Inferior parietal cortex (tissue), 1 donor: Measurements from ENCODE around the gene CDH5.
"Not testable (repeated sequence)": the region's sequence is repeated elsewhere in the genome, so short reads cannot be mapped to it uniquely, and the experiment has no call there.

Experiments
- DNase-seq: peaks from one replicate; pipeline ENCODE4 v3.0.0-alpha.2; 2016; ENCODE audit errors: extremely low spot score

Gene CDH5, protein sequence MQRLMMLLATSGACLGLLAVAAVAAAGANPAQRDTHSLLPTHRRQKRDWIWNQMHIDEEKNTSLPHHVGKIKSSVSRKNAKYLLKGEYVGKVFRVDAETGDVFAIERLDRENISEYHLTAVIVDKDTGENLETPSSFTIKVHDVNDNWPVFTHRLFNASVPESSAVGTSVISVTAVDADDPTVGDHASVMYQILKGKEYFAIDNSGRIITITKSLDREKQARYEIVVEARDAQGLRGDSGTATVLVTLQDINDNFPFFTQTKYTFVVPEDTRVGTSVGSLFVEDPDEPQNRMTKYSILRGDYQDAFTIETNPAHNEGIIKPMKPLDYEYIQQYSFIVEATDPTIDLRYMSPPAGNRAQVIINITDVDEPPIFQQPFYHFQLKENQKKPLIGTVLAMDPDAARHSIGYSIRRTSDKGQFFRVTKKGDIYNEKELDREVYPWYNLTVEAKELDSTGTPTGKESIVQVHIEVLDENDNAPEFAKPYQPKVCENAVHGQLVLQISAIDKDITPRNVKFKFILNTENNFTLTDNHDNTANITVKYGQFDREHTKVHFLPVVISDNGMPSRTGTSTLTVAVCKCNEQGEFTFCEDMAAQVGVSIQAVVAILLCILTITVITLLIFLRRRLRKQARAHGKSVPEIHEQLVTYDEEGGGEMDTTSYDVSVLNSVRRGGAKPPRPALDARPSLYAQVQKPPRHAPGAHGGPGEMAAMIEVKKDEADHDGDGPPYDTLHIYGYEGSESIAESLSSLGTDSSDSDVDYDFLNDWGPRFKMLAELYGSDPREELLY

DNA sequence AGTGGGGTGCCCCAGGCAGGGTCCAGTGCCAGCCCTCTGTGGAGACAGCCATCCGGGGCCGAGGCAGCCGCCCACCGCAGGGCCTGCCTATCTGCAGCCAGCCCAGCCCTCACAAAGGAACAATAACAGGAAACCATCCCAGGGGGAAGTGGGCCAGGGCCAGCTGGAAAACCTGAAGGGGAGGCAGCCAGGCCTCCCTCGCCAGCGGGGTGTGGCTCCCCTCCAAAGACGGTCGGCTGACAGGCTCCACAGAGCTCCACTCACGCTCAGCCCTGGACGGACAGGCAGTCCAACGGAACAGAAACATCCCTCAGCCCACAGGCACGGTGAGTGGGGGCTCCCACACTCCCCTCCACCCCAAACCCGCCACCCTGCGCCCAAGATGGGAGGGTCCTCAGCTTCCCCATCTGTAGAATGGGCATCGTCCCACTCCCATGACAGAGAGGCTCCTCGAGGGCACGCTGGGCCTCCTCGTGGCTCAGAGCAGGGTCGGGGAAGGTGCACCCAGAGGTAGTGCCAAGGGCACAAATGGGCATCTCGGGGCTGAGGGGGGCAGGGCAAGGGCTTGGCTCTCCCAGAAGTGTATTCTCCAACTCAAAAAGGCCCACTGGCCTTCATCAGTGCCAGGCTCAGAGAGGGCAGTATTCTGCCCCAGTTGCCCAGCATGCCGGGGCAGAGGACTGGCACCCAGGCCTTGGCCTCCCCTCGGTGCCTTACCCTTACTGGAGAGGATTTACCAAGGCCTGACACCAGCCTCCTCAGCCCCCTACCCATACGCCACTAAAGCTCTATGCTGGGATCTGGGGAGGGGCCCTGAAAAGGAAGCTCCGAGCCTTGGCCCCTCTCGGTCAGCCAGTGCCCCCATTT is at the start of gene CDH5:
TSS of gene CDH5 (plus strand) at position 259 of the 867 bp plus-strand sequence. CDS start 12,647 bp downstream, outside the sequence.
- DNase-seq, result no peak

DNA sequence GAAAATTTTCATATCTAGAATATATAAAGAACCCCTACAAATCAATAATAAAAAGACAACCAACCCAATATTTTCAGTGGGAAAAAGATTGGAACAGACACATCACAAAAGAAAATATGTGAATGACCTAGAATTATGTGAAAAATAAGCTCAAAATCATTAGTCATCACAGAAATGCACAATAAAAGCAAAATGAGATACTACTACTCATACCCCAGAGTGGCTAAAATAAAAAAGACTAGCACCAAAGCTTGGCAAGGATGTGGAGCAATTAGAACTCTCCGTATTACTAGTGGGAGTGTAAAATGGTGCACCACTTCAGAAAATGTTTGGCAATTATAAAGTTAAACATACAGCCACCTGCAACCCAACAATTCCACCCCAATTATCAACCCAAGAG is 48.0 kb upstream of the CDH5 start:
- no peak for DNase-seq

DNA sequence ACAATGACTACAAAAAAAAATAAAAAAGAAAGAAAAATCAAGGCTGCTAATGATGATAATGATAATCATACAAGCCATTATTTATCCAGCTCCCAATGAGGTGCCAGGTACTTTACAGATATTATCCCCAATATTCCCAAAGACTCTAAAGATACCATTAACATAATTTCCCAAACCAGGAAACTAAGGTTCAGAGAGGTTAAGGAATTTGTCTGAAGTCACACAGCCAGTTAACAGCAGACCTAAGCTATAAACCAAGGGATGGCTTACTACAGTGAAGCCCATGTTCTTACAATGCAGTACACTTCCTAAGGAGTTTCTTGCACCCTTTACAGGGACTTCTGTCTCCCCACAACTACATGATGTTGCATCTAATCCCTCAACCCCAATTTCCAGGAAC is 45.7 kb upstream of the CDH5 start:
- DNase-seq, result no peak

DNA sequence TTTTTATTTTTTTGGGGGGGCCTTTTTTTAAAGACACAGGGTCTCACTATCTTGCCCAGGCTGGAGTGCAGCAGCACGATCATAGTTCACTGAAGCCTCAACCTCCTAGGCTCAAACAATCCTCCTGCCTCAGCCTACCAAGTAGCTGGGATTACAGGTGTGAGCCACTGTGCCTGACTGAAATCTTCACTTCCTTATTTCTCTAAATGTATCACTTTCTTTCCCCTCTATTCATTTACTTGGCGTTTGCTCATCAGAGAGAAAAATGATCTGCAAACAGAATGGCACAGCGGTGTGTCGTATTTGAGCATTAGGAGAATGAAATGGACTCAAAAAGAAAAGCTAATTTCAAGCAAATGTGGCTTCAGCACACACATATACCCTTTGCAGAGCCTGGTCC is 44.3 kb upstream of the CDH5 start:
- no peak for DNase-seq

DNA sequence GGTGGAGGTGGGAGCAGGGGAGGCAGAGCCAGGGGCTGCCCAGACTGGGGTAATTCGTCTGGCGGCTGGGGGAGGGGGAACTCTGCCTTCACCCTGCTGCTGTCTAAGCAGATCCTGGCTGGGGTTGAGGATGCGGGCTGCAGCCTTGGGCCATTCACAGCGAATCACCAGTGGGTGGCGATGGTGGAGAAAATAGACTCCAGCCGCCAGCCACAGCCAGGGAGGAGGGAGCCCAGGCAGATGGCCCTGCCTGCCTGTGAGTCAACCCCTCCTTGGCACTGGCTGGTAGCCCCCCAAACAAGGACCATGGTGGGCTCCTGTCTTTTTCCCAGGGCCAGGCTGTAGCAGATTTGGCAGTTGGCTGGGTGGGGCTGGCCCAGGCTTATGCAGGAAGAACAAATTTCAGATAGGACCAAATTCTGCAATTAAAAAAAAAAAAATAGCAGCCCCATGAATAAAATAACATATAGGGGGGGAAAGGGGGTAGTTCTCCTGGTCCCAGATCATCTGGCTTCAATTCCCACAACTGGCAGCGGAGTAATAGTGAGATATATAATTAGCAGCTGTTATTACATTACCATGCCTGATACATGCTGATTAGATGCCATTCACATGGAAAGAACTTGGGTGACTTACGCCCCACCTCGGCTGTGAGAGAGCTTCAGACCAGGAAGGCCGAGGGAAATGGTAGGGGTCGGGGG is 41.5 kb upstream of the CDH5 start:
- peak; percentile 65 for DNase-seq

DNA sequence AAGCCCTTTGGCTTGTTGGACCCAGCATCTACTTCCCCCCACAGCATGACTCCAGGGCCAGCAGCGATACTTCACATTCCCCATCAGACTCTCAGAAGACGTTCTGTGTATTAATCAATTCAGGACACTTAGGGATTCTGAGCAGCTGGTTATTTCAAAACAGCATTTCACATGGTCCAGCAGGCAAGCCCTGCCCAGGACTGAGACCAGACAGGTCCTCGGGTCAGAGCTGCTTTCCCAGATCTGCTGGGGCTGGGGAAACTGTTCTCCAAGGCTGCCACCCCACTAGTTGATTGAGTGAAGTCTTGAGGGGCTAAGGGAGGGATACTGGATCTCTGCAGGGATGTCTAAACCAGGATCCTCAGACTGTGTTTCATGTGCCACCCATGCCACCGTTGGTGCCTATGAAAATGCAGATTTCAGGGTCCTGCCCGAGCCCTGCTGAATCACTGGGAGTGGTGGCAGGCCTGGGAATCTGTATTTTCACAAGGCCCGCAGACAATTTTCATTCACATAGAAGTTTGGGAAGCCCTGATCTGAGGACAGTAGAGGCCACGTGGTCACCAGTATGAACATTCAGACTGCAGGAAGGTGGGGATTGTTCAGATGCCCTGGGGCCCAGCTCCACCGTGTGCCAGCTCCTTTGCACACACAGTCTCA is 40.6 kb upstream of the CDH5 start:
- no peak for DNase-seq

DNA sequence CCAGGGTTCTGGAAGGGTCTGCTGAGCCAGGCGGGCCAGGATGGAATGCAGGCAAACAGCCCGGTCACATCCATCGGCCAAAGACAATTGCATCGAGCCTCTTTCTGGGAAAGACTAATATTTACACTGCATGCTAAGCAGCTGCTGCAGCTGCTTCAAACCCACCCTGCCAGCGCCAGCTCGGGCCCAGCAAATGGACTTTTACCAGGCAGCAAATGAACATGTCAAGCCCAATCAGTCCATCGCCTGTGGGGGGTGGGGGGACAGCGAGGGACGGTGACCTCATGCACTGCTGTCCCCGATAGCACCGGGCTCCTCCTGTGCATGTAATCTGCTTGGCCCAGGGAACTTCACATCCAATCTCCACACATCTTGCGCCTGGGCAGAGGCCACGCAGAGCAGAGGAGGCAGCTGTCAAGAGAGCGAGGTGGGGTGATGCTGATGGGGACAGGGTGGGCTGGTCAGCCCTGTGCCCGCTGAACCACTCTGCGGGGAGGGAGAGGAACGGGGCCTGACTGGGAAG is 39.4 kb upstream of the CDH5 start:
- DNase-seq, result peak; percentile 32

DNA sequence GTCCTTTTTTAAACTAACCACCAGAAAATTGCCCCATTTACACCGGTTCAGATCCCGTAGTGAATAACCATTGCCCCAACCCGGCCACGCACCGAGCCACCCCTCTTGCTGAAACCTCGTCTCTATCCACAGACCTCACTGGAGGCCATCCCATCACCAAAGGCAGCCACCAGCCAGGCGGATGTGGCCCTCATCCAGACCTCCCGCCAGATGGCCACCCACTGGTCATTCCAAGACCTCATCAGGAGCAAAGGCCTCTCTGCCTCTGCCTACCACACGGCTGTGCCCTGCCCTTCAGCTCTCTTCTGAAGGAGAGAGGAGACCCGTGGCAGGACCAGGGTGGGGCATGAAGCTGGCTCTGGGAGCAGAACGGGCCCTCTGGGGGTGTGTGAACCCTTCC is 38.2 kb upstream of the CDH5 start:
- DNase-seq, result no peak

DNA sequence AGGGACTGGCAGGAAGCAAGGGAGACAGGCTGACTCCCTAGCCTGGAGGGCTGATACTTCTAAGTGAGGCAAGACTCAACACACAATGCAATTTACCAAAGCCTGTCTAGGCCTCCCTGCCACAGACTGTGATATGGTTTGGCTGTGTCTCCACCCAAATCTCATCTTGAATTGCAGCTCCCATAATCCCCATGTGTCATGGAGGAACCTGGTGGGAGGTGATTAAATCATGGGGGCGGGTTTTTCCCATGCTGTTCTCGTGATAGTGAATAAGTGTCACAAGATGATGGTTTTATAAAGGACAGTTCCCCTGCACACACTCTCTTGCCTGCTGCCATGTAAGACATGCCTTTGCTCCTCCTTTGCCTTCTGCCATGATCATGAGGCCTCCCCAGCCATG is 35.0 kb upstream of the CDH5 start:
- DNase-seq, result not testable (repeated sequence)

DNA sequence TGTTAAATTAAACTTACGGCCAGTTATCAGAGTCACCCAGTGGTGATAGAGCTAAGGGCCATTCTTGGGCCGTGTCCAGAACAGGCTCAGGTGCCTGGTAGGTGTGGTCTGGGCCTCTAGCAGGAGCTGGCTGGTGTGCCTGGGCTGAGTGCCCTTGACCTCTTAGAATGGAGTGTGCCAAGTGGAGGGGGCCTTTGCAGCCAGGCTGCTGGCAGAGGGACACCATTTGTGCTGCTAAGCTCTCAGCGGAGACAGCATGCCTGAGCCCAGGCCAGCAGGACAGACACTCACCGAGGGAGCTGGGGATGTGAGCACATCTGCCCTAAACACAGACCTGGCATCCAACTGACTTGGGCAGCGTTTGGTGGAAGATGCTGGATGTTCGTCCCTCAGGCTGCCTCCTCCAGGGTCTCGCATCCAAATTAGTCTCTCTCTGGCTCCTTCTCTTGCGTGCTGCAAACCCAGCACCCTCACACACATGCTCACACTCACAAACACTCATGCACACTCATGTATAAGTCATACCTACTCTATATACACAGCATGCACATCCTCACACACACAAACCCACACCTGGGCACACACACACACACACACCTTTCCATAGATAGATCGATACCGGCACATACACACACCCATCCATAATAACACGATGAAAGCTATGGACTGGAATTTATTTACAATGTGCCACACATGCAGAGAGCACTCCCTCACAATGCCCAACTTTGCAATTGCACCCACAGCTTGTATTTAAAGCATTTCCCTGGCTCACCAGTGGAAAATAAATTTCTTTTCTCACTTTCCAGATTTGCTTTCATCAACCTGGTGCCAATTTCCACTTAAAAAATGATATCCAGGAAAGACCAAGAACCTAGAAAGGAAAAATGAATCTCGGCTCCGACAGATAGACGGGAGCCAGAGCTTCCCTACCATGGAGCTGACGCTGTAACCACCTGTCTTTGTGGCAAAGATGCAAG is 33.6 kb upstream of the CDH5 start:
- no peak for DNase-seq

DNA sequence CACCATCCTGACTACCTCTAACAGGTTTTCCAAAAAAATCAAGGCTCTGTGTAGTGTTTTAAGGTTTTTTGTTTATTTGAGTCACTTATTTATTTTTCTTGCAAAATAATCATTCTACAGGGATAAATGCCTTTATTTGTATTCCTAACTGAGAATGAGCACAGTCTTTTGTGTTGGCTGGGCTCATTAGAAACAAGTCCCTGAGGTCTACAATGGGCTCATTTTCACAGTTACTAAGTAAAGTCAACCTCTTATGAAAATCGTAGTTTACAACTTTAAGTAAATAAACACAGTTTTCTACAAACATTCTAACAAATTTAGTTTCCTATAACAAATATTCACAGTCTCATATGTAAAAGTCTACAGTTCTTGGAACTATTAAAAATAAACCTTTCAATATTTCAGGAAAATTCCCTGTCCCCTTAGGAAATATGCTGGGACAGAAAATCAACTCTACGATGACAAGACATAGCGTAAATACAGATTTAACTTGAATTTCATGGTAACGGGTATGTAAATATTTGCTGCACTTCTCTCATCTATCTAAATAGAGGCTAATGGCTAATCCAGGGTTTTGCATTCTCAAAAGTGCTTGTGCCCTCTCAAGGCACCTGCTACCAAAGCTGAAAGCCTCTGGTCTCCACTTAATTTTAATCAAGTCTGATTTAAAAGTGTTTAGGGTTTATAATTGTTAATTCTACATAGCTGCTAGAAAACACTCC is 31.5 kb upstream of the CDH5 start:
- DNase-seq, result peak; percentile 28

DNA sequence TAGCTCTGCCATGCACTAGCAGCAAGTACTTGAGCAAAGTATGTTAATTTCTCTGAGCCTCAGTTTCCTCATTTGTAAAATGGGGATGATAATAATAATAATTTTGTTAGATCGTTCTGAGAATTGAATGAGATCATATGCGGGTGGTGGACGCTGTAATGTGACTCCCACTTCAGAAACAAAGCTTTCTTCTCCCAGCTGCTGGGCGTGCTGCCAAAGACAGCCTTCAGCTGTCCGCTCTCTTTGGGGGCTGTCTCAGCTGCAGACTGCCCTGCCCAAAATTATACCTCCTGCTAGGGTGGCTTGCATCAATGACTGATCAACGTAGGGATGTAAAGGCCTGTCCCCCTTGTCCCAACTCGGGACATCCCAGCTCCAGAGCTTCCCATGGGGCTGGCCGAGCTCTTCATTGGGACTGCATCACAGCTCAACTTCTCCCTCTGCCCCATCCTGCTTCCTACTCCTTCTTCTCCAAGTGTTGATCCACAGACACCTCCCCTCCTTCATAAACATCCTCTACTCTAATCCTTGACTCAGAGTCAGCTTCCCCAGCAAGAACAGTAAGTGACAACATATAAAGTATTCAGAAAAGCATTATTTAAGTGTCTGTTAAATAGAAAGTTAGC is 30.7 kb upstream of the CDH5 start:
- peak; percentile 79 for DNase-seq

DNA sequence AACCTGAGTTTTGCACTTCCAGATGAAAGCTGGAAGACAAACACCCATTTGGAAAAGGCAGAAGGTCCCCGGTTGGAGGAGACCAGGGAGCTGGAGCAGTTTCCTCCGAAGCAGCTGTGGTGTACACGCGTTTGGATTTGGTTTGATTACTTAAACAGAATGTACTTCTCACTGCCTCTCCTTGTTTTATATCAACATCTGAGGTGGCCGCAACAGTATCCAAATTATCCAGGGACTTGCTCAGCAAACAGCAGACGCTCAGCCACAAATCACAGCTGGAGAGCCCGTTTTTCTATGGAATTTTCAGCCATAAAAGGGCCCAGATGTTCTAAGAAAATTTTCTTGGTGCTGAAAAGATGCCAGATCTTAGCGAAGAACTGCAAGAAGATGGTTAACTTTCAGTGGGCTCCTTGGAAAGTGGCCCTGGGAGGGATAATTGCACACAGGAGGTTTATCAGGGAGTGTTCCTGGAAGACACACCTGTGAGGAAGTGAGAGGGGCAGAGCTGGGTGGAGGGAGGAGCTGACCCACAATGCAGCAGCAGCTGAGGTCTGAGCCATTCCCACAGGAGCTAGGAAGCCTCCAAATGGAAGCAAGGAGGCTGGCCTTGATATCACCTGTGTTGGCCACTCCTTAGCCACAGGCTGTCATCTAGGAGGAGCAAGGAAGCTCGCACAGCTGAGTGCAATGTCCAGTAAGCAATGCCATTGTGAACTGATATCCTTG is 28.9 kb upstream of the CDH5 start:
- DNase-seq, result no peak

DNA sequence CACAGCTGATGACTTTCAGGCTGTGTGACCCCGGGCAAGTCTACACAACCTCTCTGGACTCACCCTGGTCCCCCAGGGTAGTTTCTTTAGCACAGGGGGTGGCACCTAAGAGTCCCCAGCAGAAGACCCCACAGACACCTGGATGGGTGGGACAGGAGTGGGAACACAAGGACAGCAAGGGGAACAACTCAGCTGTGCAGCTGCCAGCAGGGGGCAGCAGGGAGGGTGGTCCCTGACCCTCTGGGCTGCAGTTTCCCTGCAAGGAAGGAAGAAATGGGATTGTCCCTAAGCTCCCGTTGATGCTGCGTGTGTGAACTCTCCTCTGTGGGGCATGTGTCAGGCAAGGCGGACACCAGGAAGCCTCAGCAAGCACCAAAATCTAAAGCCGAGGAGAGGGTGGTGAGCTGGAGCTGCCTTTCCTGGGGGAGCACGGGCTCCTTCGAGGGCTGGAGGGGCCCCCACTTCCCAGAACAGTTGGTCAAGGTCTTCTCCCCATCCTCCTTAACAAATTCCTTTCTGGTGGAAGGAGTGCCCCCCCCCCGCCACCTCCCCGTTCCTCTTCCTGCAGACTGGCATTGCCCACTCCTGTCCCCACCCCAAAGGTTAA is 24.1 kb upstream of the CDH5 start:
- no peak for DNase-seq

DNA sequence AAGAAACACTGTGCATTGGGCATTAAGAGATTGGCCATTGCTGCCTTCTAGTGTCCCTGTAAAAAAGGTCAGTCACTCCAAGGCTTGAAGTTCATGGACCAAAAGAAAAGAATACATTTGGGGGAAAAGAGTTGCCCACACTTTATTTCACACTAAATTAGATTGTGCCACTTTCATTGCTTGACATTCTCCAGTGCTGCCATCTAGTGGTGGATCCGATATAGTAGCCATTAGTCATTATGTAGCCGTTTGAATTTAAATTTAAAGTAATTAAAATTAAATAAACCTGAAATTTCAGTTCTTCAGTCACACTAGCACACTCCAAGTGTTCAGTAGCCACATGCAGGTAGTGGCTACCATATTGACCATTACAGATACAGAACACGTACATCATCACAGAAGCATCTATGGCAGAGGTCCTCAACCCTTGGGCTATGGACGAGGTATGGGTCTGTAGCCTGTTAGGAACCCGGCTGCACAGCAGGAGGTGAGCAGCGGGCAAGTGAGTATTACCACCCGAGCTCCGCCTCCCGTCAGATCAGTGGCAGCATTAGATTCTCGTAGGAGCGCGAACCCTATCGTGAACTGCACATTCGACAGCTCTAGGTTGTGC is 21.9 kb upstream of the CDH5 start:
- DNase-seq, result peak; percentile 85

DNA sequence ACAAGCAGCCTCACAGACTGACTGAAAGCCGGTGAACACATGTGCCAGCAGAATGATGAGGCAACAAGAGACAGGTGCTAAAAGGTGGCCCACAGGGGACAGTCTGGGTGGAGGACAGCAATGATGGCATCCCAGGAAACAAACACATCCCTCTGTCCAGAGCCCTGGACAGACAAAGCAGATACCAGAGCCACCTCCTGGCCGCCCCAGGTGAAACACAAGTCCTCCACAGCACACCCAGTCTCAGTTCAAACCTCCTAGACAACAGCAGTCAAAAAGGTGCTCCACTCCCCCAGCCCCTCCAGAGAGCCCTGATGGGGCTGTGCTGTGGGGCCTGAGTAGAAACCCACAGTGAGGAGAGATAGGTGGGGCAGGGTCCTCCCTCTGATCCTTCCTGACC is 20.3 kb upstream of the CDH5 start:
- DNase-seq, result no peak

DNA sequence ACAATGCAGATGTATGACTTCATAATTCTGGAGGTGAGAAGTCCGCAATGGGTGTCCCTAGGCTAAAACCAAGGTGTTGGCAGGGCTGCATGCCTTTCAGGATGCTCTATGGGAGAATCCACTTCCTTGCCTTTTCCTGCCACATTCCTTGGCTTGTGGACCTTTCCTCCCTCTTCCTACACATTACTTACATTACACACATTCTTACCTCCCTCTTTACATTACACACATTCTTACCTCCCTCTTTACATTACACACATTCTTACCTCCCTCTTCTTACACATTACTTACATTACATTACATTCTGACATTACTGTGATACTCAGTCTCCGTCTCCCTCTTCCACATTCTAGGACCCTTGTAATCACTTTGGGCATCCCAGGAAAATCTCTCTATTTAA is 14.2 kb upstream of the CDH5 start:
- no peak for DNase-seq
